ENCODE data around the gene PRR29.

The PRR29 gene

DNA sequence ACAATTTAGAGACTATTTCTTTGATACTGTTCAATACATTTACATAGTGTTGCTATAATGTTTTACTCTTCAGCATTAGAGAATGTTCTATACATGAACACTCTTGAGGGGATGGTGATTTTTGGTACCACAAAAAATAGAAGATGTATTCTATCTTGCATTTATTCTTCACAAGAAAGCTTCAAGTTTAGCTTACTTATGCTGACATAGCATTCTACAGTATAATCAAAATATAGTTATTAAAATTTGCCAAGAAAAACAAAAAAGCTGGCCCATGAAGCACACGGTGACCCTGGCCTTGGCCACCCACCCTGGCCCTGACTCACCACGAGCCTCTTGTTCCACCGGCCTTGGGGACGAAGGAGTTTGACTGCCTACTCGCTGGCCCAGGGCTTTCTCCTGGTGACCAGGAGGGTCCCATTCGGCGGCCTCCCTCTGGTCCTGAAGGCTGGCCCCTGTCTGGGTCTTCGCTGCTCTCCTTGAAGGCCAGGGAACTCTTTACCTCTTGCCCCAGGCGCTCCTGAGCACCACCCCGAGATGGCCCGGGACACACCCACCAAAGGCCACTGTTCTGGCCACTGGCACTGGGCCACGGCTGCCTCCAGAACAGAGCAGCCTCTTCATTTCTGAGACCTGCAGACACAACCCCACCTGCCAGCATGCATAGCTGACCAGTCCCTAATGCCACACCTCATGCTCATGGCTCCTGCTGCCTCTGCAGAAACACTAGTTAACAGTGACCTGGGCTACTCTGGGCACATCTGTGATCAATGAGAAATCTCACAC is 44.7 kb downstream of the PRR29 start:
- DNase-seq (ENCODE audit: low spot score), result no peak

DNA sequence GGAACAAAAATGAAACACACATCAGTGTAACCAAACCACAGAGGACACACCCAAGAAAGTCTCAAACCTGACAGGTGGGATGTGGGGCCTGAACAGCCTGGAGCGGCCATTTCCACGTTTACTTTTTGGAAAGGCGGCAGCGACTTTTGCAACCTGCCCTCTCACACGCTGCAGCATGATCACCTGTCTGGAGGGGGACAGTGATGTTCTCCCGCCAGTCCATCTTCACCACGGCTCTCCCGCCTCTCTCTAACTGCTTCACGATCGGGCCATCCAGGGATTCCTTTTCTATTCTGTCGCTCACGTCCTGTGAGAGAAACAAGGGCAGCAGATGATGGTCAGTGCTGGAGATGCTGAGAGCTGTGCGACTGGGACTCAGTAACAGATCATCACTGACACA is 47.0 kb downstream of the PRR29 start:
- DNase-seq (ENCODE audit: low spot score), result no peak

DNA sequence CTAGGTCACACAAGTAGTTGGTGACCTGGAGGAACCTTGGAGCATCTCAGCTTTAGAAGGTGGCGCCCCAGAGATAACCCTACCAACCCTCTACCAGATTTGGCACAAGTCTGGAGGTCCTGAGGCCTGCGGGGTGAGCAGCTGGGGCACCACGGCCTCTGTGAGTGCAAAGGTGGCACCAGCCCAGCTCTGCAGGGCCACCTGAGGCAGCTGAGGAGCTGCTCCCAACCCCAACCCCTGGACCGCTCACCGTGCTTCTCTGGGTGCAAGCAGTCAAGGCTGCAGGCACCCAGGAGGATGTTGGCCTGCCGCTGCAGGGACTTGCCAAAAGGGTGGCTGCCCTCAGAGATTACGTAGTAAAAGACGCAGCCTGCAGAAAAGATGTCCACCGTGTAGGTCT is 50.7 kb downstream of the PRR29 start:
- DNase-seq (ENCODE audit: low spot score), result no peak

DNA sequence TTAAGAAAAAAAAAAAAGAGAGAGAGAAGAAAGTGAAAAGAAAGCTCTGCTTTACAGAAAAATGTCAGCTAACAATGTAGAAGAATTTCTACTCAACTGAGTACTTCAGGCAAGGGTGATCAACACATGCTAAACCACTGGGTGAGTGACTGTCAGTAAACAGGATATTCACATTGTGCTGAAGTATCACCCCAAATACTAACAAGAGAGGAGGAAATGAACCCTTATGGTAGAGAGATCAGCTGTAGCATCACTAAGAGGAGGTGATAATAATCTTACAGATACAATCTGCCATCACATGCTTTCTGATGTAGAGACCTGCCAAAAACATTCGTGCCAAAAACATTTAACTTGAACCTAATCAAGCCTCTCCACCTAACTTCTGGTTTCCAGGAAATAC is 53.0 kb downstream of the PRR29 start:
- DNase-seq (ENCODE audit: low spot score), result no peak

DNA sequence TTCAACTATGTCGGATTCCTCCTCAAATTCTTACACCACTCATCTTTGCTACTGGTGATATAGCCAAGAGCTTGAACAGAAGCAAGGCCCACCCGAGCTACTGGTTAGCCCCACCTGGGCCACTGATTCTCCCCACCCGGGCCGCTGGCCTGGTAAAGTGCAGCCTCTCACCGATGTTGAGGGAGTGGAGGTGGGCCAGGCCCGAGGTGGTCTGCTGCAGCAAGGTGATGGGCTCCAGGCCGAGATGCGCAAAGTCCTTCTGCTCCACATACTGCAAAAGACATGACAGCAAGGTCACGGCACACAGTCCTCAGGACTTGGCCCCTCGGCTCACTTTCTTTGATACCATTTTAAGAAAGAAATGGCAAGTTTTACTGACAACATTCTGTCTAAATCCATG is 55.0 kb downstream of the PRR29 start:
- DNase-seq (ENCODE audit: low spot score), result no peak
